Erythroblast (primary cell): ENCODE results near the gene HS2ST1.

Experiments
- GATA1 ChIP-seq: IDR thresholded peaks from 2 replicates; pipeline ENCODE4 v1.6.1; 2011; ENCODE audit warnings: low read depth, mild to moderate bottlenecking, control low read depth, low read length, moderate library complexity
- POLR2A ChIP-seq: IDR thresholded peaks from 2 replicates; pipeline ENCODE4 v1.6.1; 2011; ENCODE audit warnings: mild to moderate bottlenecking, low read length

GRCh38 chr1:87072904-87073303 lies 158.5 kb downstream of the HS2ST1 start:
- no peak for TF ChIP-seq POLR2A
- TF ChIP-seq GATA1 = no peak
